SK-N-MC (cell line): ENCODE results near the gene BRAF.

Source experiments
- EZH2 ChIP-seq: fragments of 200-600 bp; sonication (generic); IDR thresholded peaks from one replicate; pipeline ENCODE4 v1.6.1; 2017; ENCODE audit warnings: antibody characterized with exemption
- POLR2AphosphoS5 ChIP-seq: IDR thresholded peaks from 2 replicates; pipeline ENCODE4 v1.6.1; 2012; ENCODE audit warnings: mild to moderate bottlenecking, low read depth, low read length, borderline replicate concordance

DNA sequence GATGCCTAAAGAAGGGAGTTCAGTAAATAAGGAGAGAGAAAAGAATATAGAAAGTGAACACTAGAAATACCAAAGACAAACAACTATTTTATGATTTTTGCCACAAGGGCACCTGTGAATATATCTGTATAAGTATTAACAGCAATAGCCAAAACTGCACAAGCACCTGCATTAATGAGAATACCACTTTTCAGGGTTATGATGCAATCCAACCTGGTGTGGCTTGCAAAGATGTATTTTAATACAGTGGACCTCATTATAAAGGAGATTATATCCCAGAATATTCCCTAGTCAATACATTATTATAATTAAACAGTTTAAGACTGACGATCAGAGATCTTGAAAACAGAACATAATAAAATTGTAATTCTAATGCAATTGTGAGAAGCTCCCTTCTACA is 4.0 kb downstream of the BRAF start:
- TF ChIP-seq POLR2AphosphoS5 (no peak), EZH2 (no peak)
